NCI-H526 treated with DMSO at 0.1 percent for 48 hours (cell line): ENCODE data around the gene SERINC5.
A peak's percentile ranks its signal among the peaks of the same experiment; 100 is the strongest.
"Not testable (repeated sequence)": the region's sequence is repeated elsewhere in the genome, so short reads cannot be mapped to it uniquely, and the experiment has no call there.

Experiments
- DNase-seq: peaks from one replicate; lab custom pipeline; 2025; lab: John Stamatoyannopoulos, UW

Gene SERINC5

DNA sequence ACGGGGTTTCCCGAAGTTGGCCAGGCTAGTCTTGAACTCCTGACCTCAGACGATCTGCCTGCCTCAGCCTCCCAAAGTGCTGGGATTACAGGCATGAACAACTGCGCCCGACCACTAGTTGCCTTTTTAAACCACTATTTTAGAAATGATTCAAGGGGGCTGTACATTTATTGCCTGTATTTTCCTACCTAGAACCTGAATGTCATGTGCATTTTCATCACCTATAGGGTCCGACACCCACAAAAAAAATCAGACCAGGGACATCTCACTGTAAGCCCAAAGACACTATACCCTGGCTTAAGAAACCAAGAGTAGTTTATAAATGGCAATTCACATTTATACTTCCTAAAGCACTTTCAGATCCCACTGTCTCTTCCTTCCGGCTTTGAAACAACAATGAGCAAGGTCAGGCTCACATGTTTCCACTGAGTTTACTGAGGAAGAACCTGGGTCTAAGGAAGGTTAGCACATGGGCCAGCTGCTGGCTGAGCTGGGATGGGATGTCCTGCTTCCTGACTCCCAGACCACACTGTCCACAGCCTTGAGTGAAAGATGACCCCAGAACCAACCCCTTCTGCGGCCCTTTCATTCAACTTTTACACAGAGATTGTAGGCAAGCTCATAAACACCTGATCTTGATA, 87.3 kb downstream of the SERINC5 start:
- DNase-seq: no peak

DNA sequence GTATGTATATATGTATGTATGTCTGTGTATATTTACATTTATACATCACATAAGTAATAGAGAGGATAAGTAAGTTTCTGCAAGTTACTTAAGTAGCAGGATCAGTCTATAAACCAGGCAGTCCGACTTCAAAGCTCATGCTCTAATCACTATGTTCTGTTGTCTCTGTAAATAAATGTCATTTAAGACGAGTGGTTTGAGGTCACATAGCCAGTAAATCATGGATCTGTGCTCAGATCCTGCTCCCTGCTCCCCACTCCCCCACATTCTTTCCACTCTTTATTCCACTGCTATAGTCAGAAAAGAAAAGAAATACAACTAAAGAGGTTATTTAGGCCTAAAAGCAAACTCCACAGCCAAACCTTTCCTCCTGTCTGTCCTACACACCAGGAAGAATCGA, 90.4 kb downstream of the SERINC5 start:
- DNase-seq: no peak

DNA sequence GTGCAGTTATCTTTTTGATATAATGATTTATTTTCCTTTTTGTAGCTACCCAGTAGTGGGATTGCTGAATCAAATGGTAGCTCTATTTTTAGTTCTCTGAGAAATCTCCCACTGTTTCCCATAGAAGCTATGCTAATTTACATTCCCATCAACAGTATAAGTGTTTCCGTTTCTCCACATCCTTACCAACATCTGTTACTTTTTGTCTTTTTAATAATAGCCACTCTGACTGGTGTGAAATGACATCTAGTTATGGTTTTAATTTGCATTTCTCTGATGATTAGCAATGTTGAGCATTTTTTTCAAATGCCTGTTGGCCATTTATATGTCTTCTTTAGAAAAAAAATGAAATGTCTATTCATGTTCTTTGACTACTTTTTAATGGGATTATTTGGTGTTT, 94.7 kb downstream of the SERINC5 start:
- no peak for DNase-seq

GRCh38 chr5:80160242-80160641, 95.6 kb downstream of the SERINC5 start:
- no peak for DNase-seq

GRCh38 chr5:80159133-80159815, 96.6 kb downstream of the SERINC5 start:
- DNase-seq: no peak

DNA sequence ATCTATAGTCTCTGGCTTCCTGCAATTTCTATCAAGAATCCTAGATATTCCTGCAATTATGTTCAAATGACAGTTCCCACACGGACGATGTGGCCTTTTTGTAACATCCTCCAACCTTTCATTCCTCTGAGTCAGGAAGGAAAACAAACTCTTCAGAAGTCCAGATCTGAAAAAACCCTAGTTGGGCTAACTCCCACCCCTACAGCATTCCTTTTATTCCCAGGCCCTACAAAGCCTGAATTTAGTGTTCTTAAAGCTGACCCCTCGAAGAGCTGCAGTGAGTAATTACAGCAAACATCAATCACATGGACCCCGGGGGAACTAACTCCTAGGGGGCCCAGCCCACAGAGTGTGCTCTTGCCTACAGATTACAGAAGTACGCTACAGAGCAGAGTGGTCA, 99.7 kb downstream of the SERINC5 start:
- DNase-seq: no peak

DNA sequence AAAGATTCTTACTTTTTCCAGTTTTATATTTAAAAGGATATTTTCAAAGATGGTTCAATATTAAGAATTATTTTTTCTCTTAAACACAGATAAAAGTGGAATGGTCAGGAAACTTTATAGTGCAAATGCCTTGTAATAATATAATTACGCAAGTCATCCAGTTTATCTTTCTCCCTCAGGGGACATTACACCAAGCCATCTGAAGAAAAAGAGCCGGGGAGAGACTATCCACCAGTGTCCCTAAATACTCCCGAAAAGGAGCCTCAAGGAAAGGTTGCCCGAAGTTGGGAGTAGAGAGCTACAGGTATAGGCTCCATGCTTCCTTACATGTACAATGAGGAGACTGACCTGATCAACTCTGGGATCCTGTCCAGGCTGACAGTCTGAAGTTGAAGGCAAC, 101.1 kb downstream of the SERINC5 start:
- no peak for DNase-seq

DNA sequence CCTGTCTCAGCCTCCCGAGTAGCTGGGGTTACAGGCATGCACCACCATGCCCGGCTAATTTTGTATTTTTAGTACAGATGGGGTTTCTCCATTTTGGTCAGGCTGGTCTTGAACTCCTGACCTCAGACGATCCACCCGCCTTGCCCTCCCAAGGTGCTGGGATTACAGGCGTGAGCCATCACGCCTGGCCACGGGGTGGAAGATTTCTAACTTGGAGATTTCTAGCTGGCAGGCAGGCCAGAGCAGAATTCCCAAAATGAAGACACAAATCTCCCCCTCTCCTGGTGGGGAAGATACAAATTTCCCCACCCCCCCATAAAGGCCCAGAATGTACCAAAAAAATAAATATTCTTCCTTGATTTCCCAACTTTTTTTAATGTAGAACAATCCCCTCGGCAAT, 101.6 kb downstream of the SERINC5 start:
- not testable (repeated sequence) for DNase-seq

DNA sequence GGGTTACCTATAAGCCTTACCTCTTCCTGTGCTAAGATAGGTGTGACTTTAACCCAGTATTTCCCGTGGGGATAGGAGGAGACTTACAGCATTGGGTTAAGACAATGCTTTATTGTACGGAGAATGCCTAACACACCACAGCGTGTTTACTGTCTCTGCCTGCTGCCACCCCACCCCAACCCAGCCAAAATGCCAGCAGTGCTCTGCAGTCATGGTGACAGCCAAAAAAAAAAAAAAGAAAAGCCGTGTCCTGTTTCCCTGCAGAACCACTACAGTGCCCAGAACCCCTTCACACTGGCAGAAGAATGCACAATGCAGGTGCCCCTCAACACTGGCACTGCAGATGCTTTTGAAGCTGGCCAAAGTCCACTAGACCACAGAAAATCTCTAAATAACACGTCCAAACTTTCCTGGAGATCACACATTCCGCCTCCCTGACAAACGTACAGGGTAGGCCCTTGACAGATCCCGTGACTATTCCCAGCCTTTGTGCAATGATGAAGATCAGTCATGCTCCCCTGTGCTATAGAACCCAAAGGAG, 102.2 kb downstream of the SERINC5 start:
- peak; percentile 51 for DNase-seq

GRCh38 chr5:80152778-80153177, 103.1 kb downstream of the SERINC5 start:
- DNase-seq: no peak

GRCh38 chr5:80151890-80152289, 104.0 kb downstream of the SERINC5 start:
- DNase-seq: no peak

DNA sequence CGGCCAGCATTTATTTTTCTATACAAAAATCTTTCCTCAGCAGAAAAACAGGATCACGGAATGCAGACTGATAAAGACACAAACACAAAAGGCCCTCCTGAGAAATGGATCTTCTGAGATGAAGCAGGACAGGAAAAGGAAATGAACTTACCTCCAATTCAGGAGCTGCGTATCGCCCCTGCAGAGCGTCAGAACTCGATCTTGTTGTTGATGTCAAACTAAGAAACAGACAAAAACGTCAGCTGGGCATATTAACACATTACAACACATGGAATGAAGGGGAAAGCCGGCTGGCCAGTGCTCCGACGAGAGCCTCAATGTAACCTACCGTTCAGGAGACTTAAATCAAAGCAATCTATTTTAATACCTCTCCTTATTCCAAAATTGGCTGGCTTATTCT, 105.1 kb downstream of the SERINC5 start:
- no peak for DNase-seq

GRCh38 chr5:80149161-80149609, 106.7 kb downstream of the SERINC5 start:
- DNase-seq: no peak

DNA sequence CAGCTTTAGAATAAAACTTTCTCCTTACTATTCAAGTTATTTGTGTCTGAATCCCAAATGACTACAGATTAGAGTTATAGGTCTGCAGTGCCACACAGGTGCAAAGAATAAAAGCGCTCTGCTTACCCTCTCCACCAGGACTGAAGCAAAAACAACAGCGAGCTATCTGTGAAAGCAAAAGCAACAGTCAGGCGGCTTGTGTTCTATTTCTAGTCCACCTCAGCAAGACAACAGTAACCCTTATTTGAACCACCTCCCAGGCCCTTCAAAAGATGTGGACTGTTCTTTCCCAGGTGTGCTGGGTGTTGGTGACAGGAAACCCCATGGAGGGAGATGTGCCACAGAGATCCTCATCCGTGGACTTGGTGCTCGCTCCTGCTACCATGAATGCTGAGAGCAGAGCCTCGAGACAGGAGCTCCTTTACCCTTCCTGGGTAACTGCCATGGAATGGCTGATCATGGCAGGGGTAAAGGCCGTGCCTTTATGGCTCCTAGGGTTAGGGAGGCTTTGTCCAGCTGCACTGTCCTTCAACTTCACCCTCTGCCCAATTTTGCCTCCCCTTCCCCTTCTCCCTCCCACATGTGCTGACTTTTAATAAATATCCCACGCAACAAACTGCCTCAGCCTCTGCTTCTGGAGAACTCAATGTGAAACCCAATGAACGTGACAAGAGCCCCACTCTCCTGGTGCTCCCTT, 108.6 kb downstream of the SERINC5 start:
- no peak for DNase-seq

DNA sequence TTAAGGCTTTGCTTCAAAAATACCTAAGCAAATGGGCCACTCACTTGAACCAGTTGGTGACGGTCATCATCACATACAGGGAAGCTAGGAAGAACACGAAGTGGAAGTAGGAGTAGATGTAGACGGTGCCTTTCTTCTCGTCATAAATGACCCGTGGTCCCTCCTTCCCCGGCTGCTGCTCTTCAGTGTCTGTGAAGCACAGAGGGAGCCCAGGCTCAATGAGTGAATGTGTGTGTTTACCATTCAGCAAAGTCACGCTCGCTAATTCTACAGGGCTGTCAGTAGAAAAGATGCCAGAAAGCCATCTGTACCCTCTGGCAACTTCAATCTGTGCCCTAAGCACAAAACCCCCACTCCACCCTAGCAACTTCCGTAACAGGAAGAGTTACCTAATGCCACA, 109.8 kb downstream of the SERINC5 start:
- DNase-seq: no peak

GRCh38 chr5:80143491-80143890, 112.4 kb downstream of the SERINC5 start:
- DNase-seq: no peak

- DNase-seq: no peak
Observed at GRCh38 chr5:80142996-80143395, 112.9 kb downstream of the SERINC5 start.

GRCh38 chr5:80141681-80142080, 114.2 kb downstream of the SERINC5 start:
- no peak for DNase-seq

DNA sequence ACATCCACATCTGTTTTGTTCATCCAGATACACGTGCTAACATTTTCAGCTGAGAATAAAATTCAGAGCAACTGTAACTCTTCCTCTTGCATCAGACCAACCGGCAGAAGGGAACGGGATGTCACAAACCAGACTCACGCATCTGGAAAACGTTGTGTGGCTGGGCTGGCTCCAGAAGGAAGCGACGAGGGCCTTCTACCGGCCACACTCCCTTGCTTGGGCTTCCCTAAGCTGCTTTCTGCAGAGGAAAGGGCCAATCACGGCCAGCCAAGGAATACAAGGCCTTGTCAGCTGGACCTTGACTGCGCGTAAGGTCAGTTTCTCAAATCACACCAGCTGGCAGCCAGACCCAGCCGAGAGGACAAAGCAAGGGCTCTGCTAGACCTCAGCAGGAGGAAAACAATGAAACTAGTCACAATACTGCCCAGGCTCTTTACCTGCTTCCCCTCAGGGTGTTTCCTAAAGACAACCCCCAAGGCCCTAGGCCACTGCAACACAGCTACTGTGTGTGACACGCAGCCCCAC, 114.6 kb downstream of the SERINC5 start:
- no peak for DNase-seq

- no peak for DNase-seq
Observed at GRCh38 chr5:80140496-80140895, 115.4 kb downstream of the SERINC5 start.

- DNase-seq: no peak
Observed at GRCh38 chr5:80139466-80139972, 116.3 kb downstream of the SERINC5 start.

GRCh38 chr5:80138486-80138885, 117.4 kb downstream of the SERINC5 start:
- no peak for DNase-seq
